HuH-7 (cell line): ENCODE data around the gene SDCCAG8.
A peak's percentile ranks its signal among the peaks of the same experiment; 100 is the strongest.

ENCODE experiments used
- DNase-seq: peaks from one replicate; pipeline ENCODE4 v3.0.0; 2011; ENCODE audit warnings: low spot score

Gene SDCCAG8

DNA sequence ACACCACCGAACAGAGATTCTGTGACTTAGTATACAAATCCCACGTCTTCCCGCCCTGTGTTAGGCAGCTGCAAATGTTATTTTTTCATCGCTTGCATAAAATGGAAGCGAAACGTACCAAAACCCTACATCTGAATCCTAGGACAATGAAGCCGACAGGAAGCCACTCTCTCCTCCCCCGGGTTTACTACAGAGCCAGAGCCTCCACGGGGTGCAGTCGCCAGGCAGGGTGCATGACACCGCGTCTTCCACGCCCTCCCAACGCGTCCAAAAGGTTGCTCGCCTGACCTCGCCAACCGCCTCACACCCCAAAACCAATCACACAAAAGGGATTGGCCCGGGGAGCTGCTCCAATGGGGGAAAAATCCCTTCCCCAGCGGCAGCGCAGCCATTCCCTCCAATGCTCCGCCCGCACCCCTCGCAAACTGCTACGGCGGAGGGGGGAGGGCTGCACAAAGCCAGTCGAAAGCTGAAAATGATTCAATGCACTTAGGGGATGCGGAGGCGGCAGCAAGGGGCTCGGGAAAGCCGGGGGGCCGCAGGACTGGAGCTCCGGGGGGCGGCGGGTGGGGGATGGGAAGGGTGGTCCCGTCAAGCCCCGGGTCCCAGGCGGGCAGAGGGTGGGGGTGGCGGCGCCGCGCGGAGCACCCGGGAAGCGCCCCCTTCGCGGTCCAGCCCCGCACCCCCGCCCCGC, 1.5 kb upstream of the SDCCAG8 start:
- peak; percentile 28 for DNase-seq

DNA sequence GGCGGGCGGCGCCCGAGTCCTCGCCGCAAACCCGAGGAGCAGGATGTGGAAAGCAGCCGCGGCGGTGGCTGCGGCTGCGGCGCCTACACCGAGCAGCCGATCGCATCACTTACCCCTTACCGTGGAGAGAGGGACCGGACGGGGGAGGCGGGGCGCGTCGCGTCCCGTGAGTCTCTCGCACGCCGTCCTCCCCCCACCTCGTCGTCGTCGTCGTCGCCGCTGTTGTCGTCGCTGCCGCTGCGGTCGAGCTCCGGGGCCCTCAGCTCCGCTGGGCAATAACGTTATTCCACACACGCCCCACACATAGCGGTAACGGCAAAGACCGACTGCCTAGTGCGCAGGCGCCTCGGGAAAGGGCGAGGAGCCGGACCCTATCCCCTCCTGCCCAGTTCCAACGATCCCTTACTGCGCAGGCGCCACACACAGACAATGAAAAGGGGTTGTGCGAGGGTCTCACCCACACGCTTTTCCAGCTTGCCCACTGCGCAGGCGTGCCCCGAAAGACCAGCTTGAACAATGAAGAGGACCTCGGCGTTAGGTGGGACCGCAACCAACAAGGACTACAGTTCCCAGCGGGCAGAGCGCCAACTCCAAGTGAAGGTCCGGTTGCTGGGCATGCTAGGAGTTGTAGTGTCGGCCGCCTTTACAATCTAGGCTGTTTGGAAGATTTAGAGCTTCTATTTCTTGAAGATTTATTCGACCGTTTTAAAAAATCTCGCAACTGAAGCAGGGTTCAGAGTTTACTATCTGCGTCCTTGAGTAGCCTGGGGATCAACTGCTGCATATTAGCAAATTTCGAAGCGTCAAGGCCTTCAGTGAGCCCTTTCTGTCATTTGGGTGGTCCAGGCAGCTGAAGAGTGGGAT, 682 bp upstream of the SDCCAG8 start, which contains the start of gene CEP170:
CEP170 (minus strand) TSS at position 355 of the 864 bp plus-strand sequence. CDS start 30,001 bp downstream, outside the sequence.
- DNase-seq, result peak; percentile 84

DNA sequence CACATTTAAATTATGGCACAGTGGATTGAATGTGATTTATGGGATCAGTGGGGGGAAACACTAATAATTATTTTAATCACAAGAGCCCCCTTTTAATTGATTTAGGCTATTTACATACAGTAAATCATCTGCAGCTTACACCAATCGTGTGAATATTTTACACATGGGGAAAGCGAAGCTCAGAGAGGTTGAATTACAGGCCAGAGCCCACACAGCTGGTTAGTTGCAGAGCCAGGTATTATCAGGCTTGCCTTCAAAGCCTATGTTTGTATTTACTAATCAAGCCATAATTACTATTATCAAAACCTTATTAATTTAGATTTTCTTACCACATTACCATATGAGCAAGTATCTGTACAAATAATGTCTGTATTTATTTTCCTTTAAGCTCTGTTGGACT, 749 bp downstream of the SDCCAG8 start:
- no peak for DNase-seq

DNA sequence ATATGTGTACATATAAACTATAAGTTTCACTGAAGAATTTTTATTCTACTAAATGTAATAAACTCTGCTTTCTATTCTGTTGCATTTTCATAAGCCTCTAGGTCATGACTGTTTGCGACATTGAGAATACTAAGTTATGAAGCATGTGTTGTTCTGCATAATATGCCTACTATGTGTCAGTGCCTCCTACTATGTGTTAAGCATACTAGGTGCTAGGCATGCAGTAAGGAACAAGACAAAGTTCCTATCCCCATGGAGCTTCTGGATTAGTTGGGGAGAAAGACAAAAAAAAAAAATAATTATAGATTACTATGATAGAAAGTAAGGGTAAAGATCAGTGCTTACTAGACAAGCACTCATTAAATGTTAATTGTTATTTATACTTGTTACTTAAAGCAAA, 1.3 kb downstream of the SDCCAG8 start:
- DNase-seq, result no peak

DNA sequence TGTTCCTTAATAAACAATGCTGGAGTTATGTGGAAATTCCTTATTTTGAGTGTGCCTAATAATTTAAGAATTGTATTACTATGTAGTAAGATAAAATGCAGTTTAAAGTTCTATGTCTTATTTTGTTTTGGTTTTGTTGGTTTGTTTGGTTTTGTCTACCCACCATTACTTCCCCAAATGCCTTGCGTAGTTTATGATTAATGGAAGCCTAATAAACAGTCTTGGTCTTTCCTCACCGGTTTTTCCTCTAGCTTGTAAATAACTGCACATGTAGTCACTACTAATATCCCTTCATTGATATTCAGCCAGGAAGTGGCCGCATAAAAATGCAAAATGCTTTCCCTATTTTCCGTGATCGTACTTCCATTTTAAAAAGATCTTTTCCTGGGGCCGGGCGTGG, 2.9 kb downstream of the SDCCAG8 start:
- no peak for DNase-seq

DNA sequence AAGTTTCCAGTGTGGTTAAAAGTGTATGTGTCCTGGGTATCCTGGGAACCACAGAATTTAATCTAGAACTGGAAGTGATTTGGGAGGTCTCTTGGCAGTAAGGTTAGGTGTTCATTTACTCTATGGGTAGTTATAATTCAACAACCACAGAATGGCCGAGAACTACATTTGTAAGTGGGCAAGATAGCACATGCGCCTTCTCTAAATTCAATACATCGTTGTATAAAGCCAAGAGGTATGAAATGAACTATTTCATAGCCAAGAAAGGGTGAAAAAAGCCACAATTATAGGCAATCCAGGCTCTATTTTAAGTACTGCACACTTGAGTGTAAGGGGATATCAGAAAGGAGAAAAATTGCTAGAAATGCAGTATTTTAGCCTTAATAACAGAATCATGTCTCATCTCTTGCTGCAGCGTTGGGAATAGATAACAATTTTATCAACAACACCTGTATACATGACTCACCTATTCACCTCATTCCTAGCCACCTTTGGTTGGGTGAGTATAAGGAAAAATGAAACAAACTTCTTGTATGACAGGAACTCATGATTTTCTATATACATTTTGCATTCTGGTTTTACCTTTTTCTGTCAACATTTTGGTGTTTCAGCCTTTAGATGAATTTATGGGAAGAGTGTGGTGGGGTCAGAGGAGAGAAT, 4.5 kb downstream of the SDCCAG8 start:
- no peak for DNase-seq

DNA sequence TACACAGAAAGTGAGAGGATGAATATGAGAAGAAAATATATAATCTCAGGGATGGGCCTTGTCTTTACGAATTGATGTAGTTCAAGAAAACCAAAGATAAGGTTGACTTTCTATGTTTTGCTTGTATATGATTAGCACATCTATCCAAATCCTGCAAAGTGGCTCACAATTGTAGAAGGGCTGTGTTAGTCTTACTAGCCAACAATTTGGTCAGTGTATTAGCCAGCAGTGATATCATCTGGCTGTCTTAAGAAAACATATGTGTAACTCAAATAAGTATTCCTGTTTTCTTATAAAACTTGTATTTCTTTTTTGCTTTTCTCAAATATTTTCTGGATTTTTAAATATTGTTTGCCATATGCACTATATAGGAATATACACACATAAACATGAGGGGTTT, 5.5 kb downstream of the SDCCAG8 start:
- DNase-seq, result no peak

DNA sequence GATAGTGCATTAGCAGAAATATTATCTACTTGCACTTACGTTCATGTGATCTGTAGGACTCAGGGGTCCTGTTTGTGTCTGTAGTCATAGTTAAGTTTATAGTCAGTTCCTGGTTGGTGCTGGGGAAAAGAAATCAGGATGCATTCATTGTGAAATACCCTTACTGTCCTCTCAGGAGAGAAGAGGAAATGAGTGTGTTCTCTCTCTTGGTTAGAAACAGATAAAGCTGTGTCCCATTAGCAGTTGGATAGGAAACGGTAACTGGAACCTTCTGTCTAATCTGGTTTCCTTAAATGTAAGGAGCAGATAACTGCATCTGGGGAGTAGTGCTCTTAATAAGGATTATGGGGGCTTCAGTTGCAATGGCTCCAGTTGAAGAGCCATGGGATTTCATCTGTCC, 8.9 kb downstream of the SDCCAG8 start:
- no peak for DNase-seq

DNA sequence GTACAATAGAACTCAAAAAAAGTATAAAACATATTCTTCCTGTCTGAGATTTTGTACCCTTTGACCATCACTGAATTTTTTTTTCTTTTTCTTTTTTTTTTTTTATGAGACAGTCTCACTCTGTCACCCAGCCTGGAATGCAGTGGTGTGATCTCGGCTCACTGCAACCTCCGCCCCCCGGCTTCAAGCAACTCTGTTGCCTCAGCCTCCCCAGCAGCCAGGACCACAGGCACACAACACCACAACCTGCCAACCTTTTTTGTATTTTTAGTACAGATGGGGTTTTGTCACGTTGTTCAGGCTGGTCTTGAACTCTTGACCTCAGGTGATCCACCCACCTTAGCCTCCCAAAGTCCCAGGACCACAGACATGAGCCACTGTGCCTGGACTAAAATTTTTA, 10.4 kb downstream of the SDCCAG8 start:
- no peak for DNase-seq

DNA sequence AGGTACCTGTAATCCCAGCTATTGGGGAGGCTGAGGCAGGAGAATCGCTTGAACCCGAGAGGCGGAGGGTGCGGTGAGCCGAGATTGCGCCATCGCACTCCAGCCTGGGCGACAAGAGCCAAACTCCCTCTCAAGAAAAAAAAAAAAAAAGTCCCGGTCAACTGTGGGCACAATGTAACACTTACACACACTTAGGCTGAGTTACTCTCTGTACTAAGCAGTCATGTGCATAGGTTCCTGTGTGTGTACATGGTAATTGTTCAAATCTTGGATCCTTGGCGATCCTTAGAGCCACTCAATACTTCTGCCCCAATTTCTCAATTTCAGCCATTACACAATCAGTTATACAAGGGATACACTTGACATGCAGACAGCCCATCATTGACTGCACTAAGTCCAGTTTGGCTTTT, 11.6 kb downstream of the SDCCAG8 start:
- no peak for DNase-seq

DNA sequence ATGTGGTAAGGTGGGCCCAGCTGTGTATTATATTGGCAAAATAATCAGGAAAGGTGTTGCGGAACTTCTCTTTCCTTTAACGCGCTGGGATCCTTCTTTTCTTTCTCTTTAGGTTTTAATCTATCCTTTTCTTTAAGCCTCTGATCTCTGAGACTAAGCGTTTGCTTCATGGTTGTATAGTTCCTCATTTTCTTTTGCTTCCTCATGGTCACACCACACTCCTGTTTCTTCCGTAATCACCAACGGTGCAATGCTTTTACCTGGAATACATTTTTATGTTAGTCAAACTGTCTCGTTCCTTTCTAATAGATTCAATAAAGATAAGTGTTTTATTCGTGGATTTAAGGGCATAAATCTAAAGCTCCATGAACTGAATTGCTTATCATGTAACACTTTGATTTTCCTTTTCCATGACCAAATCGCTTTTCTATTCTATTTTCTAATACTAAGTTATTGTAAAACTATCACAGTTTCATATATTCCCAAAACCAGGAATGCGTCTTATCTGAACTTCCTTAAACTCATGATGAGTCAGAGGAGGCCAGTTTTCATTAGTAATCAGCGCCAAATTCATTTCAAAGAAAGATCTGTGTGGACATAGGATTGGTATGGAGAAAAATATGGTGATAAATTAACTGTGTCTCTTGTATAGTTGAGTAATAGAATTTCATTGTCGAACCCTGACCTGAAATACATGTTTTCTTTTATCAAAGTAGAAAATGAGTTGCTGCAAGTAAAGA, 12.2 kb downstream of the SDCCAG8 start:
- DNase-seq, result no peak

DNA sequence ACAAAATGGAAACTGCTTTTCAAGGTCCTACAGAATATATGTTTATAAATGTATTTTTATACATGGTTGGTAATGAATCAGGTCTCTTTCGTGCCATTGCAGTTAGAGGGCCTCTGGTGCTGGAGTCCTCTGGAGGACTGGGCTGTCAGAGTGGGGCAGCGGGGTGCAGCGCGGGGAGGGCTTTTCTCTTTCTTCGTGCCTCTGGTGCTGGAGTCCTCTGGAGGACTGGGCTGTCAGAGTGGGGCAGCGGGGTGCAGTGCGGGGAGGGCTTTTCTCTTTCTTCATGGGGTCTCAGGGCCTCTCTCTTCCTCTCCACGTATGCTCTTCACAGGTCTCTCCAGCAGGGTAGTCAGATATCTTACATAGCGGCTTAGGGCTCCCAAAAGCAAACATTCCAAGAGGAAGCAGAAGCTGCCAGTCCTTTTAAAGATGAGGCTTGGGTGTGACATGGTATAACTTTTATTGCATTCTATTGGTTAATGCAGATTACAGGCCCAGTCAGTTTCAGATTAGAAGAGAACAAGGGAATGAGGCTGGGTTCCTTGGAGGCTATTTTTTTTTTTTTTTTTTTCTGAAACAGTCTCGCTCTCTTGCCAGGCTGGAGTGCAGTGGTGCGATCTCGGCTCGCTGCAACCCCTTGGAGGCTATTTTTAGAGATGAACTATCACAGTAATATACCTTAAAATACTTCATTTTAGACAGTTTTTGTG, 13.1 kb downstream of the SDCCAG8 start:
- no peak for DNase-seq

DNA sequence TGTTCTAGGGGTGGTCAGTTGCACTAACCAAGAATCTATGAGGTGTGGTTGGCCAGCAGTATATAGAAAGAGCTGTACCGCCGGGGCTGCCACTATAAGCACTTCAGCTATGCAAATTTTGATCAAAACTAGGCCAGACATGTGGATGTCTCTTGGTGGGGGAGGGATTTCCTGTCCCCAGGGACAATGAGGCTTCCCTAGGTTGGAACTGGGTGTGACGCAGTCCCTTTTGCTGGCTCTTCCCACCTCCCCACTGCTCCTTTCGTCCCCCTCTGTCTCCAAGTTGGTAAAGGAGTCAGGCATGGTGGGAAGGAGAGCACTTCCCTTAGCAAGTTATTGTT, 13.6 kb downstream of the SDCCAG8 start:
- DNase-seq, result no peak

DNA sequence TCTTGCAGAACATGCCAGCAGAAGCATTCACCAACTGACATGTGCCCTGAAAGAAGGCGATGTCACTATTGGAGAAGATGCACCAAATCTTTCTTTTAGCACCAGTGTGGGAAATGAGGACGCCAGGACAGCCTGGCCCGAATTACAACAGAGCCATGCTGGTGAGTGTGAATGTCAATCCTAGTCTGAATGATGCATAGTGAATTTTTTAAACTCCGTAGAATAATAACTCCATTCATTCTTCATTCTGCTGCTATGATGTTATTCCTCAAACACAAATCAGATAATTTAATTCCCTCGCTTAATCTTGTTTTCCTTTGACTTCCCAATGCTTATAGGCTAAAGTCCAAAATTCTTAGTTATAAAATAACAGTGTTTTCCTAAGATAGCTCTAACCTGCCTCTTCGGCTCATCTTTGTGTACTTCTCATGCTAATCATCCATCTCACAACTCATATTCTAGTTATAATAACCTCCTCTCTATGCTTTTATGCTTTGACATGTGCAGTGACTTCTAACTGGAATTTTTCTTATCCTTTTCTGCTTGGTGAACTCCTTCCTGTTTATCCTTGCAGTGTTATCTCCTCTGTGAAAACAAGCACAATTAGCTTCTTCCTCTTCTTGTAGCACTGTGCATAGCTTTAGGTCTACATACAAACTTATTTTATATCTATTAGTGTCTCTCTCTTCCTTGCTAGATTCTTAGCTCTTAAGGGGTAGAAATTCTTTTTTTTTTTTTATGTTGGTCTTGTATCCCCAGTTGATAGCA, 14.4 kb downstream of the SDCCAG8 start:
- DNase-seq, result no peak

DNA sequence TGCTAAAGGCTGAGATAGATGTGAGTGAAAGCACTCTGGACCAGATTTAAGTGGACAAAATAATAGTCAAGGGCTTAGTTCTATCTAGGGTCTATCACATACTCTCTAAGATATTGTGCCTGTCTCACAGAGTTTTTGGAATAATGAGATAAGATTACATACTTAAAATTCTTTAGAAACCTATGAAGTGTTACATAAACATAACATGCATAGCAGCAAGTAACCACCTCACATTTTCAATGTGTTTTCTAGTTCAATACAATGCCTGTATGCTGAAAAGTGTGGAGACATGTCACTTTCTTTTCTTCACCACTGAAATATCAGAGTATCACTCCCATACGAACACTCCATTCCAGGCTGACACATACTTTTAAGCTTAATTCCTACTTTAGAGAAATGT, 16.2 kb downstream of the SDCCAG8 start:
- DNase-seq, result no peak

DNA sequence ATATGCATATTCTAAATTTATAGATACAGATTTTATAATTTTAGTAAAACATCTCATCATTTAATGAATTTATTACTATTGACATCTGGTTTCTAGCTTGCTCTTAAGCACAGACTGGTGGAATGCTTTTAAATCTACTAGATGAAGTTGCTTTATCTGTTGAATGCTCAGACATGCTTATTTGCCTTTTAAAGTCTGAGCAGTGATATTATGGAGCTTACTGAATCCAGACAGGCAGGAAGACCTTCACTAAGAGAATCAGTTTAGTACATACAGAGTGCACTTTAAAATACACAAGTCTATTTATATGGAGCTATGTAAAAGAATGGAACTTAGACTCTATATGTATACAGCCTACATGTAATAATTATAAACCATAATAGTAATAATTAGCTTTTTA, 16.6 kb downstream of the SDCCAG8 start:
- no peak for DNase-seq

DNA sequence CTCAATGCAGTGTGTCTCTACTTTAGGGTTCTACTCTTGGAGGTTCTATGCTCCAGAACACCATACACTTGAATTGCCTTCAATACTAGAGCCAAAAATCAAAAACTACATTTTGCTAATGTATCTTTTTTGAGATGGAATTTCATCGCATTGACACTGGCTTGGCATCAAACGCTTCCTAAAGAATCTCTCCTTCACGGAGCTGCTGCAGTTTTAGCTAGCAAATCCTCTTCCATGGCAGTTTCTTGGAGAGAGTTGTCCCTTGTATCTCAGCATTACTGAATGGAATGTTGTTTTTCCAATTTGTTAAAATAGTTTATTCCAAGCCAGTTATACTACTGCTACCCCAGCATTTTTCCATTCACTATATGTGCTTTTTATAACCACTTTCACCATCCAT, 17.7 kb downstream of the SDCCAG8 start:
- no peak for DNase-seq

DNA sequence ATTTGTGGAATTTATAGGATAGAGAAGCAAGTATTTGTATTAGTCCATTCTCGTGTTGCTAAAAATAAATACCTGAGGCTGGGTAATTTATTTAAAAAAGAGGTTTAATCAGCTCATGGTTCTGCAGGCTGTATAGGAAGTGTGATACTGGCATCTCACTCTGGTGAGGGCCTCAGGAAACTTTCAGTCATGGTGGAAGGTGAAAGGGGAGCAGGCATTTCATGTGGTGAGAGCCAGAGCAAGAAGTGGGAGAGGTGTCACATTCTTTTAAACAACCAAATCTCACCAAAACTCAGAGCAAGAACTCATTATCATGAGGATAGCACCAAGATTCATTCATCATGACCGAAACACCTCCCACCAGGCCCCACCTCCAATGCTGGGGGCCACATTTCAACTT, 18.1 kb downstream of the SDCCAG8 start:
- no peak for DNase-seq

DNA sequence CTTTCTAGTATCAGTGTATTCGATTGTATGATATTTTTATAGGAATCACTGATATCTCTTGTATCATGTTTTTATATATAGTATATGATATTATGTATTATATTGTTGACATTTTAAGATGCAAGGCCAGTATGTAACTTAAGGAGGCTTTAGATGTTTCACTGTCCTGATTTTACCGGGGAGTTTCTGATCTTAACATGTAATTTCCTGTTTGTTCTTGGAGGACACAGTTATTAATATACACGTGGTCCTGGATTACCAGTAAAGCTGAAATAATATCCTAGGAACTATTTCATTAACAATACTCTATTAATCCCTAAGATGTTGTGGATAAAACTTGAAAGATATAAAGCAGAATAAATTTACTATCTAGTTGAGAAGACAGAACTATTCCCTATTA, 19.5 kb downstream of the SDCCAG8 start:
- DNase-seq, result no peak

DNA sequence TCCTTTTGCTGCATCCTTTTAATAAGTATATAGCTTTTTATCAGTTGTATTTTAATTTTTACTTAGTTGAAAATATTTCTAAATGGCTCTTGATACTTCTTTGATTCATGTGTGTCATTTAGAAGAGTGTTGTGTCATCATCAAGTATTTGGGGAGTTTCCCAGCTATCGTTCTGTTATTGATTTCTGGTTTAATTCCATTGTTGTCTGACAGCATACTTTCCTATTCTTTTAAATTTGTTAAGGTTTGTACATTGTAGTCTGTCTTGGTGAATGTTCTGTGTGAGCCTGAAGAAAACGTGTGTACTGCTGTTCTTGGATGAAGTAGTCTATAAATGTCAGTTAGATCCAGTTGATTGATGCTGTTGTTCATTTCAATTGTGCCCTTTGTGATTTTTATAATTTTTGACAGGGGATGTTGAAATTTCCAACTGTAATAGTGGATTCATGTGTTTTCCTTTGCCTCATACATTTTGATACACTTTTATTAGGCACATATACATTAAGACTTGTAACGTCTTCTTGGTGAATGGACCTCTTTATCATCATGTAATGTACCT, 24.8 kb downstream of the SDCCAG8 start:
- DNase-seq, result no peak

DNA sequence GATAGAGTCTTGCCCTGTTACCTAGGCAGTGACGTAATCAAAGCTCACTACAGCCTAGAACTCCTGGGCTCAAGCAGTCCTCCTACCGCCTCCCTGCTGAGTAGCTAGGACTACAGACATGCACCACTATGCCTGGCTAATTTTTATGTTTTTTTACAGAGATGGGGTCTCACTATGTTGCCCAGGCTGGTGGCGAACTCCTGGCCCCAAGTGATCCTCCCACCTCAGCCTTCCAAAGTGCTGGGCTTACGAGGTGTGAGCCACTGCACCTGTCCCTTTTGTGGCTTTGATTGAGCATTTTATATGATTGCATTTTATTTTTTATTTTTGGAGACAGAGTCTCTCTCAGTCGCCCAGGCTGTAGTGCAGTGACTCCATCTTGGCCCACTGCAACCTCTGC, 25.8 kb downstream of the SDCCAG8 start:
- DNase-seq, result no peak
